GM12801 (cell line): Measurements from ENCODE around the gene SERPINA12.

ENCODE experiments used
- TF ChIP-seq, protein P1 (sequence below): IDR thresholded peaks from one replicate; pipeline ENCODE4 v1.5.1; 2011; ENCODE audit warnings: control low read depth; ENCODE audit not compliant: insufficient read length; ENCODE audit errors: extremely low read depth

The SERPINA12 gene

DNA sequence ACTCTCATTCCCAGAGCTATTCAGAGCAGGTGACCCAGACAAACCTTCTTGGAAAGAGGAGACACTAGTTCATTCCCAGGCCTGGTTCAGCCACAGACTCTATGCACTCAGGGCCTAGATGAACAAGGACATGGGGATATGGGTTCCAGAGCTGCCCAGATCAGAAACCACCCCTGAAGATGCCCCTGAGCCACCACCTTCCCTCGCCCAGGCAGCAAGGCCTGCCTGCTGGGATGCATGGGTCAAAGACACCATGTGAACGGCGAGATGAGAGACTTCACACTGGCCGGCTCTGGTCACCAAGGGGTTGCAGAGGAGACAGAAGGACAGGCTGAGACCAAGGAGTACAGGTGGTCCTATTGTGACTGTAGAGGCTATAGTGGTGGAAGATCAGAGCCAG lies 4.1 kb downstream of the SERPINA12 start:
- TF ChIP-seq, protein P1, sequence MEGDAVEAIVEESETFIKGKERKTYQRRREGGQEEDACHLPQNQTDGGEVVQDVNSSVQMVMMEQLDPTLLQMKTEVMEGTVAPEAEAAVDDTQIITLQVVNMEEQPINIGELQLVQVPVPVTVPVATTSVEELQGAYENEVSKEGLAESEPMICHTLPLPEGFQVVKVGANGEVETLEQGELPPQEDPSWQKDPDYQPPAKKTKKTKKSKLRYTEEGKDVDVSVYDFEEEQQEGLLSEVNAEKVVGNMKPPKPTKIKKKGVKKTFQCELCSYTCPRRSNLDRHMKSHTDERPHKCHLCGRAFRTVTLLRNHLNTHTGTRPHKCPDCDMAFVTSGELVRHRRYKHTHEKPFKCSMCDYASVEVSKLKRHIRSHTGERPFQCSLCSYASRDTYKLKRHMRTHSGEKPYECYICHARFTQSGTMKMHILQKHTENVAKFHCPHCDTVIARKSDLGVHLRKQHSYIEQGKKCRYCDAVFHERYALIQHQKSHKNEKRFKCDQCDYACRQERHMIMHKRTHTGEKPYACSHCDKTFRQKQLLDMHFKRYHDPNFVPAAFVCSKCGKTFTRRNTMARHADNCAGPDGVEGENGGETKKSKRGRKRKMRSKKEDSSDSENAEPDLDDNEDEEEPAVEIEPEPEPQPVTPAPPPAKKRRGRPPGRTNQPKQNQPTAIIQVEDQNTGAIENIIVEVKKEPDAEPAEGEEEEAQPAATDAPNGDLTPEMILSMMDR, result no peak

DNA sequence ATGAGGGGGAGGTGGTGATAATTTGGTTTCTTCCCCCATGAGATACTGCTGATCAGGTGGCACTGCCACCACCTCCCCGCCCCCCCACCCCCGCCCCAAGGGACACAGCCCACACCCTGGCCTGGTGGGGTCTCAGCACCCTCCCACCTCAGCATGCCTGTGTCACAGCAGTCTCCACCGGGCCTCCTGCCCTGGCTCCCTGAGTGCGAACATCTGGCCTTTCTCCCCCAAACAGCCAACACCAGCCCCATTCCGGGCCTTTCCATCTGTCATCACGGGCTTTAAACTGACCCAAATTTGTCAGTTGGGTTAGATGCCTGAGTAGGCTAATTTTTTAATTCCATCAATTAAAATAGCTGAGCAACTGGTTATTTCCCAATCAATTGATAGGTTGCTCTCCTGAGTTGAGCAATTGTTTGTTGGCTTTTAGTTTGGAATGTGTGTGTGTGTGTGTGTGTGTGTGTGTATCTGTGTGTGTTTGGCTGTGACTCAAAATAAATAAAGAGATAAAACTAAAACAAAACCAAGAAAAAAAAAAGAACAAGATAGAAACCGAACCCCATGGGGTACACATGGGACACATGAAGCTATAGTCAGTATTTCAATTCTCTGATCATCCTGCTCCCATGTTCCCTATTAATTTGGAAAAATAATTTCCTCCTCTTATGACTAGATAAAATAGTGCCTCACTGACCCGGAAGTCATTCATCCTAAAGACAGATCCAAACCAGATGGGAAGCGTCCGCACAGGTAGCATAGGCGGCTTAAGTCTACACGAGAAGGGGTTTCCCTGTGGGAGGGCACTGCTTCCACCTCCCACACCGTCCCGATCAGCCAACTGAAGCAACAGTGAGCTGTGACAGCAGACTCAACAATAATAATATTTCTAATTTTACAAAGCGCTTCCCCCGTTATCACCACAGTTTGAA lies 7.4 kb downstream of the SERPINA12 start:
- TF ChIP-seq, protein P1, result no peak

DNA sequence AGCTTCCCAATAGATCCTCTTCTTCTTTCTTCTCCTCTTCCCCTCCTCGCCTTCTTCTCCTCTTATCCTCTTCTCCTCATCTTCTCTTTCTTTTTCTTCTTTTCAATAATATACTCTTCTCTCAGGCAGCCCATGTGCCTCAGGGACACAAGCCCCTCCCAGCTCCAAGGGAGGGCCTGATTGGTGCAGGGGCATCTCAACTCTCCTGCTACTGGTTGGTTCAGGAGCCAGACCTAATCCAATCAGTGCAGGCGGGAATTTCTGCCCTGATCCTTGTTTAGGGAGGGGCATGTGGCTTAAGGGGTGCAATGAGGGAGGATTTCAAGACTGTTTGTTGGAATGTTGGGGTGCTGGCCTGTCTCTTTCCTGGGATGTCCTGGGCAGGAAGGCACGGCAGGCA lies 9.0 kb downstream of the SERPINA12 start:
- TF ChIP-seq, protein P1, result no peak

DNA sequence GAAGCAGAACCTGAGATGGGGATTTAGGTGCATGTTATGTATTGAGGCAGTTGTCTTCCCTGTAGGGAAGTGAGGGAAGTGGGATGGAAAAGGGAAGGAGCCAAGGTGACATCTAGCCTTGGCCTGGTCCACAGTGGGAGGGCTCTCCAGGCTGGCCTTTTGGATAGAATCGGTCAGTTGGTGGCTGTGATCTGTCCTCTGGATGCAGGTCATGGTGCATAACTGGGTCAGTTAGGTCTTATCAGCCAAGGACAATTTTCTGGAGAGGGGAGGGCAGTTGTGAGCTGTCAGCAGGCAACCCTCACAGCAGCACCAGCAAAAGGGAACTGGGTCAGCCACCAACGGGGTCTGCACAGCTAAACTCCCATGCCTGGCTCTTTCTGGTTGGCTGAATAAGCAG lies 9.6 kb downstream of the SERPINA12 start:
- TF ChIP-seq, protein P1, result no peak

DNA sequence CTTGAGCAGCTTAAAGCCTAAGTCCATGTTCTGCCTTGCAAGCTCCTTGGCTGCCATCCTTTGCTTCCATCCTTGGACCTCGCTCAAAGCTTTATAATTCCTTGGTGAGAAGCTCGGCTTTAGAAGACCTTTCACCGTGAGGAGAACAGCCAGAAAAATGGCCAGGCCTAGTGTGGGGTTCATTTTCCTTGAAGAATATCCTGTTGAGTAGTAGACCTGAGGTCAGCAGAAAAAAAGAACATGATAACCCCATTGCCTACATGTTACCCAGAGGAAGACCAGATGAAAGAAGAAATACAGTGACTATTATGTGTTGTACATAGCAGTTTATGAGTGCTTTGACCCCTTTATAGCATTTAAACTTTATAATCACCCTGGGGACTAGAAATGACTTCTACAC lies 11.1 kb downstream of the SERPINA12 start:
- TF ChIP-seq, protein P1, result no peak

DNA sequence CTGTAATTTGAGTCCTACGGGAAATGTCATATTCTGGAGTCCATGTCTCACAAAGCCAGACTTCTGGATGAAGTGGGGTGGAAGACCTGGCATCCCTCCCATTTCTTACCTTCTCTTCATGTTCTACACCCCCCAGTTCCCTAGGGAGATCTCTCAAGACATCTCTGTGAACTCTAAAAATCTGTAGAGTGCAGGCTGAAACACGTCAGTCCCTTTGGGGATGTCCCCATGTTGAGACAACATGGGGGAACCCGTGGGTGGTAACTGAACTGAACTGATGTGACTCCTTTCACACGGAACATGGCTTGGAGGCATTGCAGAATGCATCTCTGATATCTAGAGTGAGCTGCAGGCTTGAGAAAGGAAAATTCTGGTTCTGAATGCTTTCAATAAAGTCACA lies 15.2 kb downstream of the SERPINA12 start:
- TF ChIP-seq, protein P1, result no peak

DNA sequence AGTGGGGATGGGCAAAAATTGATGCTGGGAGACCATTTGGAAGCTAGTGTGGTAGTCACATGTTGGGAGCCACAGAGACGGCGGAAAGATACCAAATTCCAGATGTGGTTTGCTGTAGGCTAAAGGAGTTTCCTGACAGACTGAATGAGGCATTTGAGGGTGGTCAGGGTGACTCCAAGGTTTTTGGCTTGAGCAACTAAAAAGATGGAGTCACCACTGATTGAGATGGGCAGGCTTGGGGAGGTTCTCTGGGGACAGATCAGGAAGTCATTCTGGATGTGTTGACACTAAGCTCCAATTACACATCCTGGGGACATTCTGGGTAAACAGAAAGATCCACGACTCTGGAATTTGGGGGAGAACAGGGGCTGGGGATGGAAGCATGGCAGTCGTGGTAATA lies 17.8 kb downstream of the SERPINA12 start:
- TF ChIP-seq, protein P1, result no peak
